NB4 (cell line): ENCODE results near the gene NKD1.

Experiments
- DNase-seq: peaks from one replicate; pipeline ENCODE4 v3.0.0; 2010; ENCODE audit warnings: low read depth
- H3K4me3 ChIP-seq: one replicate; pipeline ENCODE4 v1.5.1; 2011; ENCODE audit warnings: mild to moderate bottlenecking, low read depth, low read length, moderate library complexity
- CTCF ChIP-seq: IDR thresholded peaks from one replicate; pipeline ENCODE4 v1.5.1; 2012; ENCODE audit warnings: low read depth, low read length
- MAX ChIP-seq: IDR thresholded peaks from 2 replicates; pipeline ENCODE4 v1.6.1; 2011; ENCODE audit warnings: low read depth, low read length
- MYC ChIP-seq: IDR thresholded peaks from 2 replicates; pipeline ENCODE4 v1.6.1; 2011; ENCODE audit warnings: low read depth, low read length
- POLR2A ChIP-seq: IDR thresholded peaks from 2 replicates; pipeline ENCODE4 v1.6.1; 2011; ENCODE audit warnings: mild to moderate bottlenecking; ENCODE audit not compliant: insufficient read length; ENCODE audit errors: extremely low read depth

NKD1 gene

GRCh38 chr16:50609471-50609870 is 61.3 kb downstream of the NKD1 start:
- no peak for TF ChIP-seq MAX
- no peak for TF ChIP-seq POLR2A
- no peak for TF ChIP-seq CTCF
- no peak for TF ChIP-seq MYC
- H3K4me3 ChIP-seq = no peak overlapping the region

GRCh38 chr16:50610331-50611262 is 62.4 kb downstream of the NKD1 start:
- DNase-seq = no peak
- no peak overlapping the region for H3K4me3 ChIP-seq
- no peak for TF ChIP-seq MAX
- no peak for TF ChIP-seq CTCF
- TF ChIP-seq POLR2A = no peak
- no peak for TF ChIP-seq MYC

More at GRCh38 chr16:50609471-50609870, 61.3 kb downstream of the NKD1 start:
- no peak for DNase-seq

- DNase-seq = peak; percentile 89
- H3K4me3 ChIP-seq = no peak overlapping the region
- TF ChIP-seq CTCF (peak; percentile 47), MYC (no peak)
These were observed 63.2 kb downstream of the NKD1 start for GRCh38 chr16:50611332-50611934.

- no peak overlapping the region for H3K4me3 ChIP-seq
- no peak for DNase-seq
- TF ChIP-seq MYC = no peak
- TF ChIP-seq MAX = no peak
- TF ChIP-seq CTCF = no peak
- no peak for TF ChIP-seq POLR2A
These were observed 64.0 kb downstream of the NKD1 start for GRCh38 chr16:50611995-50612848.

- no peak overlapping the region for H3K4me3 ChIP-seq
- TF ChIP-seq CTCF = no peak
- no peak for TF ChIP-seq MAX
- TF ChIP-seq MYC = no peak
- no peak for TF ChIP-seq POLR2A
- DNase-seq = no peak
These were observed 64.6 kb downstream of the NKD1 start for GRCh38 chr16:50612849-50613198.
